ENCODE measurements around the gene ARMH3.

Gene ARMH3

GRCh38 chr10:101935431-101935830, 120.5 kb downstream of the ARMH3 start:
- TF ChIP-seq FOXP2 (optimal IDR thresholded peaks at IDR 0.05; ENCODE audit: borderline replicate concordance, extremely low read depth, extremely low read length, insufficient read depth) (no peak), POLR2AphosphoS5 (IDR thresholded peaks at IDR 0.05; ENCODE audit: low read depth, low read length) (no peak), SIN3A (IDR thresholded peaks at IDR 0.05; ENCODE audit: borderline replicate concordance, insufficient read depth, low read length) (no peak), REST (IDR thresholded peaks at IDR 0.05; ENCODE audit: insufficient read depth in 1 of 2, low read depth in 2 of 2, low read length in 2 of 2) (no peak), TAF1 (IDR thresholded peaks at IDR 0.05; ENCODE audit: borderline replicate concordance, insufficient read depth, low read length) (no peak)

GRCh38 chr10:101934686-101935305, 121.2 kb downstream of the ARMH3 start:
- TF ChIP-seq TAF1 (IDR thresholded peaks at IDR 0.05; ENCODE audit: borderline replicate concordance, insufficient read depth, low read length) (no peak), SIN3A (IDR thresholded peaks at IDR 0.05; ENCODE audit: borderline replicate concordance, insufficient read depth, low read length) (no peak), REST (IDR thresholded peaks at IDR 0.05; ENCODE audit: insufficient read depth in 1 of 2, low read depth in 2 of 2, low read length in 2 of 2) (no peak), FOXP2 (optimal IDR thresholded peaks at IDR 0.05; ENCODE audit: borderline replicate concordance, extremely low read depth, extremely low read length, insufficient read depth) (no peak), POLR2AphosphoS5 (IDR thresholded peaks at IDR 0.05; ENCODE audit: low read depth, low read length) (no peak)

- TF ChIP-seq SIN3A (IDR thresholded peaks at IDR 0.05; ENCODE audit: borderline replicate concordance, insufficient read depth, low read length) = no peak
- no peak for TF ChIP-seq POLR2AphosphoS5 (IDR thresholded peaks at IDR 0.05; ENCODE audit: low read depth, low read length)
- no peak for TF ChIP-seq REST (IDR thresholded peaks at IDR 0.05; ENCODE audit: insufficient read depth in 1 of 2, low read depth in 2 of 2, low read length in 2 of 2)
- TF ChIP-seq TAF1 (IDR thresholded peaks at IDR 0.05; ENCODE audit: borderline replicate concordance, insufficient read depth, low read length) = no peak
- no peak for TF ChIP-seq FOXP2 (optimal IDR thresholded peaks at IDR 0.05; ENCODE audit: borderline replicate concordance, extremely low read depth, extremely low read length, insufficient read depth)
Measured at GRCh38 chr10:101933976-101934375, 122.0 kb downstream of the ARMH3 start.

- TF ChIP-seq TAF1 (IDR thresholded peaks at IDR 0.05; ENCODE audit: borderline replicate concordance, insufficient read depth, low read length) (no peak), SIN3A (IDR thresholded peaks at IDR 0.05; ENCODE audit: borderline replicate concordance, insufficient read depth, low read length) (no peak), FOXP2 (optimal IDR thresholded peaks at IDR 0.05; ENCODE audit: borderline replicate concordance, extremely low read depth, extremely low read length, insufficient read depth) (no peak), REST (IDR thresholded peaks at IDR 0.05; ENCODE audit: insufficient read depth in 1 of 2, low read depth in 2 of 2, low read length in 2 of 2) (no peak), POLR2AphosphoS5 (IDR thresholded peaks at IDR 0.05; ENCODE audit: low read depth, low read length) (no peak)
Measured at GRCh38 chr10:101932183-101932582, 123.8 kb downstream of the ARMH3 start.

All from PFSK-1 (cell line).